ENCODE results near the gene SUN2.

The SUN2 gene

GRCh38 chr22:38777087-38777671 lies 21.4 kb upstream of the SUN2 start:
- no peak for DNase-seq

- no peak for DNase-seq
Measured at GRCh38 chr22:38776086-38776485, 20.3 kb upstream of the SUN2 start.

GRCh38 chr22:38775656-38776055 lies 19.9 kb upstream of the SUN2 start:
- DNase-seq = no peak

GRCh38 chr22:38774496-38775166 lies 18.8 kb upstream of the SUN2 start:
- no peak for DNase-seq

- no peak for DNase-seq
Measured at GRCh38 chr22:38773363-38773946, 17.7 kb upstream of the SUN2 start.

- DNase-seq = no peak
Measured at GRCh38 chr22:38772623-38772873, 16.8 kb upstream of the SUN2 start.

- no peak for DNase-seq
Measured at GRCh38 chr22:38770257-38770949, 14.6 kb upstream of the SUN2 start.

GRCh38 chr22:38768036-38768435 lies 12.2 kb upstream of the SUN2 start:
- DNase-seq = no peak

GRCh38 chr22:38767313-38767712 lies 11.5 kb upstream of the SUN2 start:
- no peak for DNase-seq

GRCh38 chr22:38766076-38766777 lies 10.4 kb upstream of the SUN2 start:
- peak; percentile 55 for DNase-seq

GRCh38 chr22:38762551-38762983 lies 6.8 kb upstream of the SUN2 start:
- no peak for DNase-seq

GRCh38 chr22:38761202-38762162 lies 5.7 kb upstream of the SUN2 start:
- no peak for DNase-seq

- no peak for DNase-seq
Measured at GRCh38 chr22:38760477-38761201, 4.8 kb upstream of the SUN2 start.

- DNase-seq = no peak
Measured at GRCh38 chr22:38759005-38759404, 3.2 kb upstream of the SUN2 start.

GRCh38 chr22:38758276-38758945 lies 2.6 kb upstream of the SUN2 start:
- DNase-seq = no peak

GRCh38 chr22:38757464-38757757 lies 1.6 kb upstream of the SUN2 start:
- DNase-seq = no peak

- no peak for DNase-seq
Measured at GRCh38 chr22:38756711-38757463, 1.1 kb upstream of the SUN2 start.

GRCh38 chr22:38755155-38755910 lies 465 bp downstream of the SUN2 start:
- DNase-seq = peak; percentile 82

GRCh38 chr22:38754751-38755154 lies 1.0 kb downstream of the SUN2 start:
- DNase-seq = peak; percentile 54
